ENCODE results near the gene FBXO2. TPM values are rescaled to one million over a fixed set of nuclear protein-coding genes. Genes with fewer than 3 reads are reported as not detected.

The FBXO2 gene
- total RNA-seq, 3 donors from 2014 or later (not counting 1 experiment from before 2014, with no cell fraction given) = 5.9 to 7.9 (median 6.7) TPM

DNA sequence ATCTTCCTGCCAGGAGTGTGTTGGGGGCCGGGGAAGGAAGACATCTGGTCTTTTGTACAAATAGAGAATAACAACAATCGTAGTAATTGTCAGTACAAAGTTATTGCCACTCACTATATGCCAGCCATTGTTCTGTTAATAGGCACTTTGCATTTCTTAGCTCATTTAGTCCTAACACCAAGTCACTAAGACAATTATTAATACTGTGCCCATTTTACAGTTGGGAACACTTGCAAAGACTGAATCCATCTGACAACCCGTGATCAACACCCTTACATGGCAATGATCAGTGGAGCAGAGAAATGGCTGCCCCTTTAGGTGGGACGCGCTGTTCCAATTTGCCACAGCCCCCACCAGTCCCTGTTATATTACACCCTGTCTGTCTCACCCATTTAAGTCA lies 33.3 kb downstream of the FBXO2 start:
- intact Hi-C loops (cut with micrococcal nuclease) = no loop called here
- Histone ChIP-seq H3K36me3 (ENCODE audit: control insufficient read depth, insufficient read depth, low read length) (no peaks in the 10 kb centered on the region), H3K27ac (ENCODE audit: low read length) (no peak overlapping the region), H3K27me3 (ENCODE audit: control insufficient read depth, insufficient read depth, low read length) (no peaks in the 10 kb centered on the region), H3K4me1 (ENCODE audit: control insufficient read depth, insufficient read depth, low read length) (no peaks in the 10 kb centered on the region), H3K4me3 (ENCODE audit: low read length) (no peak overlapping the region), H3K9me3 (ENCODE audit: control insufficient read depth, insufficient read depth, low read length) (no peaks in the 10 kb centered on the region)
- H3K27ac Mint-ChIP-seq = no peak overlapping the region
- H3K4me3 Mint-ChIP-seq = no peak overlapping the region
- 90% methylated on average over 5 of the region's 5 CpGs for WGBS (ENCODE audit: insufficient coverage)
- peaks cover 12 to 19% of the 10 kb centered on the region in 2 donors for H3K27me3 Mint-ChIP-seq (ENCODE audit: low read depth in 2 of 2)
- no peaks in the 10 kb centered on the region for H3K9me3 Mint-ChIP-seq
- H3K4me1 Mint-ChIP-seq = no peaks in the 10 kb centered on the region
- no peak for ATAC-seq
- DNase-seq = no peak
- H3K36me3 Mint-ChIP-seq = no peaks in the 10 kb centered on the region
- TF ChIP-seq, protein P1, sequence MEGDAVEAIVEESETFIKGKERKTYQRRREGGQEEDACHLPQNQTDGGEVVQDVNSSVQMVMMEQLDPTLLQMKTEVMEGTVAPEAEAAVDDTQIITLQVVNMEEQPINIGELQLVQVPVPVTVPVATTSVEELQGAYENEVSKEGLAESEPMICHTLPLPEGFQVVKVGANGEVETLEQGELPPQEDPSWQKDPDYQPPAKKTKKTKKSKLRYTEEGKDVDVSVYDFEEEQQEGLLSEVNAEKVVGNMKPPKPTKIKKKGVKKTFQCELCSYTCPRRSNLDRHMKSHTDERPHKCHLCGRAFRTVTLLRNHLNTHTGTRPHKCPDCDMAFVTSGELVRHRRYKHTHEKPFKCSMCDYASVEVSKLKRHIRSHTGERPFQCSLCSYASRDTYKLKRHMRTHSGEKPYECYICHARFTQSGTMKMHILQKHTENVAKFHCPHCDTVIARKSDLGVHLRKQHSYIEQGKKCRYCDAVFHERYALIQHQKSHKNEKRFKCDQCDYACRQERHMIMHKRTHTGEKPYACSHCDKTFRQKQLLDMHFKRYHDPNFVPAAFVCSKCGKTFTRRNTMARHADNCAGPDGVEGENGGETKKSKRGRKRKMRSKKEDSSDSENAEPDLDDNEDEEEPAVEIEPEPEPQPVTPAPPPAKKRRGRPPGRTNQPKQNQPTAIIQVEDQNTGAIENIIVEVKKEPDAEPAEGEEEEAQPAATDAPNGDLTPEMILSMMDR (IDR thresholded peaks at IDR 0.05) = no peak

DNA sequence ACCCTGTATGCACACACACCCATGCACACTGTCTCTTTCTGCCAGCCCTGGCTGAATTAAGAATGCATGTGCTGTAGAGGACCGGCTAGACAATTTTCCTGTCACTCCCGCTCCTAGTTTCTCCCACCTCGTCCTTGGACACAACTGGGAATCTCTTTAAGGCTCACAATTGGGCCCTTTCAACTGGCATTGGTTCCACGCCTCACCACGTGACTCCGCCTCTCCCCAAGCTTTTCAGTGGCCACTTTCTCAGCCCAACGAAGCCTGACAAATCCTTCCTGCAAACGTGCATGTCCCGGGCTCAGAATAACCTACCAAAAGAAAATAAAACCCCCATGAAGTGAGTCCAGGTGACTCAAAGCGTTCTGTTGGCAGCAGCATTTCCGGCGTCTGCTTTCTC lies 33.8 kb downstream of the FBXO2 start:
- Mint-ChIP-seq H3K4me1 (no peaks in the 10 kb centered on the region), H3K27me3 (ENCODE audit: low read depth in 2 of 2) (peaks cover 12 to 19% of the 10 kb centered on the region in 2 donors), H3K27ac (no peak overlapping the region), H3K9me3 (no peaks in the 10 kb centered on the region), H3K4me3 (no peak overlapping the region), H3K36me3 (no peaks in the 10 kb centered on the region)
- DNase-seq (no peak), ATAC-seq (no peak)
- Histone ChIP-seq H3K27me3 (ENCODE audit: control insufficient read depth, insufficient read depth, low read length) (no peaks in the 10 kb centered on the region), H3K4me3 (ENCODE audit: low read length) (no peak overlapping the region), H3K4me1 (ENCODE audit: control insufficient read depth, insufficient read depth, low read length) (no peaks in the 10 kb centered on the region), H3K36me3 (ENCODE audit: control insufficient read depth, insufficient read depth, low read length) (no peaks in the 10 kb centered on the region), H3K9me3 (ENCODE audit: control insufficient read depth, insufficient read depth, low read length) (no peaks in the 10 kb centered on the region), H3K27ac (ENCODE audit: low read length) (no peak overlapping the region)
- TF ChIP-seq, protein P1 (IDR thresholded peaks at IDR 0.05) = no peak
- 61% methylated on average over 12 of the region's 12 CpGs for WGBS (ENCODE audit: insufficient coverage)
- intact Hi-C loops (cut with micrococcal nuclease) = no loop called here

DNA sequence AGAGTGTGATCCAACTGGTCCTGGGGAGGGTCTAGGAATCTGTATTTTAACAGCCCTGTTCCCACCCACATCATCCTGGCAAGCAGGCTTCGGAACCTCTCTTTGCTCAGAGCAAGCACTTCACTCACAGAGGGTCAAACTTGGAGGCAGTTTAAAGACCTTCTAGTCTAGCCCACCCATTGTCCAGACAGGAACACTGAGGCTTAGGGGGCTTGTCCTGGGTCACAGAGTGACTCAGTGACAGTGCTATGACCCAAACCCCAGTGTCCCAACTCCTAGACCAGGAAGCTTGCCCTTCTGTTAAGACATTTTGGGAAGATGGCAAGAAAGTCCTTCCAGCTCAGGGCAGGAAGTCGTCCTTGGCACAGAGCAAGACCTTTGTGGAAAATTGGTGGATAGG lies 36.5 kb downstream of the FBXO2 start:
- intact Hi-C loops (cut with micrococcal nuclease) = no loop called here
- no peak for DNase-seq
- Mint-ChIP-seq H3K36me3 (no peaks in the 10 kb centered on the region), H3K27me3 (ENCODE audit: low read depth in 2 of 2) (peaks cover 12 to 16% of the 10 kb centered on the region in 2 donors), H3K4me3 (no peak overlapping the region), H3K27ac (no peak overlapping the region), H3K4me1 (no peaks in the 10 kb centered on the region), H3K9me3 (no peaks in the 10 kb centered on the region)
- Histone ChIP-seq H3K27ac (ENCODE audit: low read length) (no peak overlapping the region), H3K4me1 (ENCODE audit: control insufficient read depth, insufficient read depth, low read length) (no peaks in the 10 kb centered on the region), H3K4me3 (ENCODE audit: low read length) (no peak overlapping the region), H3K27me3 (ENCODE audit: control insufficient read depth, insufficient read depth, low read length) (no peaks in the 10 kb centered on the region), H3K9me3 (ENCODE audit: control insufficient read depth, insufficient read depth, low read length) (no peaks in the 10 kb centered on the region), H3K36me3 (ENCODE audit: control insufficient read depth, insufficient read depth, low read length) (no peaks in the 10 kb centered on the region)
- no peak for ATAC-seq
- TF ChIP-seq, protein P1 (IDR thresholded peaks at IDR 0.05) = no peak
- 83% methylated on average over 2 of the region's 2 CpGs for WGBS (ENCODE audit: insufficient coverage)

DNA sequence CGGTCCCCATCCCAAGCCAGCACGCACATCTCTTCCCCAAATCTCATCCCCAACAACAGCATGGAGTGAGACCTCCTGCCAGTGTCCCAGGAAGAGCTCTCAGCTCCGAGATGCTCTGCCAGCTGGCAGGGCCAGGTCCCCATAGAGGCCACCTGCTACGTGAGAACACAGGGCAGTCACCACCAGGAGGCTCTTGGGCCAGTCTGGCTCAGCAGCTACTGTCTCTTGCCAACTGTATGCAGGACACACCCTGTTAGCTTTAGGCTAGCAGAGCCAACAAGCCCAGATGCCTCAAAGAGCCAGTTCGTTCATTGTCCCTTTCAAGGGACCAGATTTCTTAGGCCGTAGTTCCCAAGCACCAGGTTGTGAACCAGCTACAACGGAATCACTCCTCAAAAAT lies 36.9 kb downstream of the FBXO2 start:
- H3K36me3 ChIP-seq (ENCODE audit: control insufficient read depth, insufficient read depth, low read length) = no peaks in the 10 kb centered on the region
- TF ChIP-seq, protein P1 (IDR thresholded peaks at IDR 0.05) = no peak
- 76% methylated on average over 7 of the region's 7 CpGs for WGBS (ENCODE audit: insufficient coverage)
- ATAC-seq = no peak
- H3K4me1 ChIP-seq (ENCODE audit: control insufficient read depth, insufficient read depth, low read length) = no peaks in the 10 kb centered on the region
- Mint-ChIP-seq H3K4me3 (no peak overlapping the region), H3K4me1 (no peaks in the 10 kb centered on the region), H3K36me3 (no peaks in the 10 kb centered on the region), H3K27ac (no peak overlapping the region), H3K9me3 (no peaks in the 10 kb centered on the region), H3K27me3 (ENCODE audit: low read depth in 2 of 2) (peaks cover 12 to 16% of the 10 kb centered on the region in 2 donors)
- intact Hi-C loops (cut with micrococcal nuclease) = no loop called here
- H3K27me3 ChIP-seq (ENCODE audit: control insufficient read depth, insufficient read depth, low read length) = no peaks in the 10 kb centered on the region
- DNase-seq = no peak
- no peaks in the 10 kb centered on the region for H3K9me3 ChIP-seq (ENCODE audit: control insufficient read depth, insufficient read depth, low read length)
- H3K27ac ChIP-seq (ENCODE audit: low read length) = no peak overlapping the region
- H3K4me3 ChIP-seq (ENCODE audit: low read length) = no peak overlapping the region

All from natural killer cell (primary cell).